ENCODE measurements around the gene PHF21A.
A peak's percentile ranks its signal among the peaks of the same experiment; 100 is the strongest.
"Not testable (repeated sequence)": the region's sequence is repeated elsewhere in the genome, so short reads cannot be mapped to it uniquely, and the experiment has no call there.

PHF21A gene

DNA sequence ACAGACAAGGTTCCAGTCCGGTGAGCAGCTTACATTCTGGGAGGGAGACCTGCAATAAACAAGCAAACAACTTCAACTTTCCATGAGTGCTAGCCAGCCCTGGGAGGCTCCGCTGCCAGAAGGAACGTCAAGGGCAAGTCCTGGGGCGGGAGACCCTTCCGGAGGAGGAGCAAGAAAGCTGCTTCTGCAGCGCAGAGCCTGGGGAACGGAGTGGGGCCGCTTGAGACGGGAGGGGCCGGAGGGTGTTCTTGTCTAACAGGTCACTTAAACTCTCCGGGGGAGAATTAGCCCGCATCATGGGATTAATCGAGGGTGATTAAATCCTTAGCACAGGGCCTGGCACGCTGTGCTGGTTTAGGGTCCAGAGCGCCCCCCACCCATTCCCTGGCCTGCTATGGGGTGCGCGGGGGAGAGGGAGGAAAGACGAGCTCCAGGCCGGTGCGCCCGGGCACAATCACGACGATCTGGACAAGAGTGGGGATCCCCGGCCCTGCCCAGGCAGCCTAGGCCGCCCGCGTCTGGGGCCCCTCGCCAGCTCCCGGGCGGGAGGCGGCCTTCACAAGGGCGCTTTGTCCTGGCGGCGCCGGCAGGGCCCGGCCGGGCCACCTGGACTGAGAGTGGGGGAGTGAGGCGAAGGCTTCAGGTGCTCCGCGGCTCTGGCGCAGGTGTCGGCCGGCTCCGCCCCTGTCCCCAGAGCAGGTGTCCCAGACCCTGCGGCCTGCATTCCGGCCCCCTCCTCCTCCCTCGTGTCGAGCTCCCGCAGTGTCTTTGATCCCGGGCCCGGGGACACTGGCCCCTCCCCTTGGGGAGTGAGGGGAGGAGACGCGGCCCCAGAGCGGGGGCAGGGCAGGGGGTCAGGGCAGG is 199.5 kb downstream of the PHF21A start:
- no peak for DNase-seq (ENCODE audit: low read depth in 3 of 3)

DNA sequence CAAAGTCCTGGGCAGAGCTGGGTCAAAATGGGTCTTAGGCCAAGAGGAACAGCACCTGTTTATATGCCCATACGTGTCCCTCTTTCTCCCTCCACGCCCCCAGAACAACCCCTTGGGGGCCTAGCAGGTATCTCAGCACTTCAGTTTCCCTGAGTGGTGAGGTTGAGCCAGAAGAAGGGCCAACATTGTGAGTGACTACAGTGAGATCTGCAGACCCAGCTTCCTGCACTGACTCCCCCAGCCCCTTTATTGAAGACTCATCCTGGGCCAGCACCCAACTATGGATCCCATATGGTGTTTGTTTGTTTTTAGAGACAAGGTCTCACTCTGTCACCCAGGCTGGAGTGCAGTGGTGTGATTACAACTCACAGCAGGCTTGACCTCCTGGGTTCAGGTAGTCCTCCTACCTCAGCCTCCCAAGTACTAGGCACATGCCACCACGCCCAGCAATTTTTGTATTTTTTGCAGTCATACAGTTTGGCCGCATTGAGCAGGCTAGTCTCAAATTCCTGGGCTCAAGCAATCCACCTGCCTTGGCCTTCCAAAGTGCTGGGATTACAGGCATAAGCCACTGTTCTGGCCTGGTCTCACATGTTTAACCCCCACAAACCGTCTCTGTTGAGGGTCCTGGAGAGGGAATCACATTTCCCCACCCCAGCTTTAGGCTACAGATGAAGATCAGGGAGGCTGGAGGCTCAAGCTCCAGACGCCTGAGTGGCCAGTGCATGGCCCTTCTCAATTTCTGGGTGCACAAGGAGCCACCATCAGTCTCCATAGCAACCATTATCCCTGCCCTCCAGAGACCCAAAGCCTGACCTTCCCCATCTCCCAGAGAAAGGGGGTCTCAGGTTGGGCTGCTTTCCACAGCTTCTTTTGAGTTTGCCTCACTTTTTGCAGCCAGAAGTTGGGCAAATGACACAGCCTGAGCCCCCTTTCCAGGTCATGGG is 200.4 kb downstream of the PHF21A start:
- no peak for DNase-seq (ENCODE audit: low read depth in 3 of 3)

DNA sequence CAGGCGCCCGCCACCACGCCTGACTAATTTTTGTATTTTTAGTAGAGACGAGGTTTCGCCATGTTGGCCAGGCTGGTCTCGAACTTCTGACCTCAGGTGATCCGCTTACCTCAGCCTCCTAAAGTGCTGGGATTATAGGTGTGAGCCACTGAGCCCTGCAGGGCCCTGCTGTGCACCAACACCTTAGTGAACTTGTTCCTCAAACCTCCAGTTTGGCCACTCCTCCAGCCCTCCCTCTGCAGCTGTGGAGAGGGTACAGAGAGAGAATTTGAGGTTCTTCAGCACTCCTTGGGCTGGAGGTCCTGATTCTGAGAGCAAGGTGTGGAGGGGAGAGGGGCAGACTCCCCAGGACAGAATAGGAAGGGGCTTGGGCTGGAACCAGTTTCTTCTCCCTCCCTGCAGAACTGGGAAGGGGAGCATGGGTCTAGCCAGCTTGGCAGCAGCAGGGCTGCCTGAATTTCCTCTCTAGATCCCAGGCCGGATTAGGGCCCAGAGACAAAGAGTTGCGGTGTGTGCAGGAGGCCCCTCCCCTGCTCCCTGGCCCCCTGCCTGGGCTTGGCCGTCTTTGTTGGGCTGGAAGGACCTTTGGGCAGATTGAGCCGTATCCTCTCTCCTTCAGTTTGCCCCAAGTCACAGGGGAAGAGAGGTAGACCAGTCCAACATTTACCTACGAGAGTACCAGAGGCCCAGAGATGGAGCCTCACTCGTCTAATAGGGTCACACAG is 201.3 kb downstream of the PHF21A start:
- DNase-seq (ENCODE audit: low read depth in 3 of 3) = no peak

DNA sequence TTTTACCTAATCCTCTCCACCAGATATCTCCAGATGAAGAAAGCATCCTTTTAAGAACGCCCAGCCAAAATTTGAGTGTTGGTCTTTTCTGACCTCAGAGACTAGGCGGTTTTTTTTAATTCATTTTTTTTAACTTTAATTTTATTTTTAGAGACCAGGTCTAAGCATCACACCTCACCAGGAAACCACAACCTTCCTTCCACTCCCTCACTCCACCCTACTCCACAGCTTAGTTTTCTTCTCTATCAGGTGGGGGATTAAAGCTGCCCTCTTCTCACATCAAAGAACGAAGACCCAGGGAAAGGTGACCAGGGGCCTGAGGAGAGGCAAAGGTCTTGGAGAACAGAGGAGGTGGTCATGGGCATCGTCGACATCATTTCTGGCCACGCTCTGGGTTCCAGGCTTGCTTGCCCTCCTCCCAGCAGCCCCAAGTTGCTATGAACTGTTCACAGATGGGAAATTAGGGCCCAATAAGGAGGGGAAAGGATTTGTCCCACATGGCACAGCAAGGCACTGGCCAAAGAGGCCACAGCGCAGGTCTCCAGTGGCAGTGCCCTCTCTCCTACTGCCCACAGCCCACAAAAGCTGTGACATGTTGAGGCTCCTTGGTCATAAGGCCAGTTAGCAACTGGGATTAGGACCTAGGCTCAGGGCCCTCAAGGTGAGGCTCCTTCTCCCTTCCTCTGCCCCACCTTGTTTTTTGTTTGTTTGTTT is 202.1 kb downstream of the PHF21A start:
- no peak for DNase-seq (ENCODE audit: low read depth in 3 of 3)

DNA sequence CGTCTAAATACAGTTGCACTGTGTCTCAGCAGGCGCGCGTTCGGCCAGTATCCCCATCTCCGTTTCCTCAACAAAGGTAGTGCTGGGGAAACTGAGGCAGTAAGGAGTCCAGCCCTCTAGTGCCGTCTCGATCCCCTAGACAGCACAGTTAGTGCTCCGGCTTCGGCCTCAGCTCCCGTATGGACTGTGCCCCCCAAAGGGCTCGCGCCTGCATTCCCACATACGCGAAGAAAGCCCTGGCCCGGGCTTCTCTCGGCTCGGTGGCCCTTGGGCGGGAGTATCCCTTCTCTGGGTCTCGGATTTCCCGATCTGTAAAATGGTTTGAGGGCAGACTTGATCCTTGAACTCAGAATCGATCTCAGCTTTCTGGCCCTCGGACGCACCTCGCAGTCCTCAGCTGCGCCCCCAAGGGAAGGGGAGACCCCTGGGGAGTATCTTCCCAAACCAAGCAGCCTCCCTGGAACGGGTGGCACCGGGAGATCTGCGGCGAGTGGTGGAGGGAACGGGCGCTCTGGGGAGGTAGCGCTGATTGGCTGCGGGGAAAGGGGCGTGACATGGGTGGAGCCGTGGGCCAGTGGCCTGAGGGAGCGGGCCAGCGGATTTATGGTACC is 202.8 kb downstream of the PHF21A start:
- peak; percentile 29 to 39 (median 29) for DNase-seq (ENCODE audit: low read depth in 3 of 3)

DNA sequence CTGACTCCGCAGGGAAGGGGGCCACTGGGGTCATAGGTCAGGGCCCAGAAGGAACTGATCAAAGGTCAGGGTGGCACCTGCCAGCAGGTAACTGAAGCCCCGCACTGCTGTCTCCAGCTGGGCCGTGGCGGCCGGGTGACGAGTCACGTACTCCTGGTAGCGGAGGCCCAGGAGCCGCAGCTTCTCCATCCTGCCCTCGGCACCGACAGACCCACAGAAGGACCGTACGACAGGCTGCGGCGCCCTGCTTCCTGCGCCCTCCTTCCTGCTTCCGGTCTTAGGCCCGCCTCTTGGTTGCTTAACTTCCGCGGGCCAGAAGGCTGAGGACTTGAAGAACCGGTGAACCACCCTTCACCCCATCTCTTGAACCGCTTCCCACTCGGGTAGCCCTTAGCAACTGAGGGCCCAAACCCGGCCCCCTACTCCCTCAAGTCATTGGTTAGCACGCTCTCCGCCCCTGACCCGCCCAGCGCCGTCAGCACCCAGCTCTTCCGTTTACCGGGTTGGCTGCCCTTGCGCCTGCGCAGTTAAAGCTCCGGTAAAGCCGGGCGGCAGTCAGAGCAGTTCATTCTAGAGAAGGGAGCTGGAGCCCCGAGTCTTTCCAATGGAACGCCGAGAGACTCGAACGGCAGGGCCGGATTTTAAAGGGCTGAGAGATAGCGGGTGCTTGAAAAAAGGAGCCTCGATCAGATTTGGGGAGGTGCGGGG is 203.5 kb downstream of the PHF21A start, which contains the start of gene PEX16:
TSS of gene PEX16 (minus strand) at position 255 of the 708 bp plus-strand sequence. CDS start at position 189, 66 bp downstream.
- peak; percentile 81 to 91 (median 90) for DNase-seq (ENCODE audit: low read depth in 3 of 3)

DNA sequence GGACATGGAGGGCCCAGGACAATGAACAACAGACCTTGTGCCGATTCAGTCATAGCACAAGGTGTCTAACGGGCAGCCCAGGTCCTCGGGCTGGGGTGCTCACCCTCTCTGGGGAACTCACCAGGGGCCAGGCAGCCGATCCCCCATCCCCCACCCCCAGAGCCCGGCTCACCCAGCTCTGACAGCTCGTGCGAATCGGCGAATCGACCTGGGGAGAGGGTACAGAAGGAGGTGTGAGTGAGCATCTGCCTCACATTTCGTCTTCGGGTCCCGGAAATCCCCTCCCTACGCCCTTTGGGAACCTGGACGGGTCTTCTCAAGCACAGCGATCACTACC is 204.0 kb downstream of the PHF21A start:
- no peak for DNase-seq (ENCODE audit: low read depth in 3 of 3)

DNA sequence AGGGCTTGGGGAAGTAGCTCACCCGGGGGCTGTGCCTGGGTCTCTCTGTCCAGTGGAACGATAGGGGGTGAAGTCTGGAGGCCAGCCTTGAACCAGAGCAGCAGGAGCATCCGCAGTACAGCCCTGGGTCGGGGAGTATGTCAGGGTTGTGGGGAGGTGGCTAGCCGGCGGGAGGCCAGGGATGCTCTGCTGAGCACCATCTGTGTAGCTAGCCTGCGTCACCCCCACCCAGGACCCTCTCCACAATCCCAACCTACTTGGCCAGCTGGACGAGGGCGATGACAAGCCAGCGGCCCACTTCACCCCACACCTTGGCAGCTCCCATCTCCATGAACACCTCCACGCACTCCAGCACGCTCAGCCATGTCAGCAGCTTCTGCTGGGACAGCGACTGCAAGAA is 205.8 kb downstream of the PHF21A start:
- no peak for DNase-seq (ENCODE audit: low read depth in 3 of 3)

DNA sequence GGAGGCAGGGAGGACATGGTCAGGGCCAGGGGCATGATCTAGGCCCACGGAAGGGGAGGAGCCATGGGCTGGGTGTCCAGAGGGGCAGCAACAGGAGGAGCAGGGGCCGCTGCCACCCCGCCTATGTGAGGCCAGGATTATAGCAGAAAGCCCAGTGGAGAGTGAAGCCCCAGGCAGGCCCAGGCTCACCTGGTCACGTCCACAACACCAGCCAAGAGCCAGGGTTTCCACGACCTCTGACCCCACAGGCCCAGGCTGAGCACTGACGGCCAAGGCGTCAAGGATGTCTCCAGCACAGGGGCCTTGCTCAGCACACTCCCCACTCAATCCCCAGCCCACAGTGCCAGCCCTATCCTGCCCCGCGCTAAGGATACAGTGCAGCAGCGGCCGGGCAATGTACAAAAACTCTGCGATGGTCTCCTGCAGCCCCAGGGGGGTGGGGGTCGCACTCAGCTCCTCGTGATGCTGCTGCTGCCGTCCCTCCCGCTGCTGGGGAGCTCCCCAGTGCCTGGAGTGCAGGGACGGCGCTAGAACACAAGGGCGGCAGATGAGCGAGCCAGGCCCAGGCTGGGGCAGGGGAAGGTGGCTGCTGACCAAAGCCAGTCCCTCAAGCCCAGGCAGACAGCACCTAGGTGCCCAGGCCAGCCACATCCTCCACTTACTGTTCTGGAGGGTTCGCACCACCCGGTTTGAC is 207.2 kb downstream of the PHF21A start:
- DNase-seq (ENCODE audit: low read depth in 3 of 3) = no peak

DNA sequence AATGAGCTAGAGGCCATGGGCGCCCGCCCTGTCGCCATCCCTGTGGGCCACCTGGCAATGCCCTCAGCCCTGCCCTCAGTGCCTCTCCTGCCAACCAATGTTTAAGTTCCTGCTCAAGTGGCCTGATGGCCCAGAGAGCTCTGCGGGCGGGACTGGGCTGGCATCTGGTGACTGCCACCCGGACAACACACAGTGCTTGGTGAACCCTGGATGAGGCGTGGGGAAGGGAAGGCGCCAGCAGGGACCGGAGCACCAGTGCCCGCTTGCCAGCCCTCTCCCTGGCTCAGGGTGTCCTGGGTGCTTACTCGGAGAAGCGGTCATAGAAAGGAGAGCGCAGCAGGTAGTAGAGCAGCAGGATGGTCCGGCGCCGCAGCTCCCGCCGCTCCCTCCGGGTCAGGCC is 207.7 kb downstream of the PHF21A start:
- no peak for DNase-seq (ENCODE audit: low read depth in 3 of 3)

DNA sequence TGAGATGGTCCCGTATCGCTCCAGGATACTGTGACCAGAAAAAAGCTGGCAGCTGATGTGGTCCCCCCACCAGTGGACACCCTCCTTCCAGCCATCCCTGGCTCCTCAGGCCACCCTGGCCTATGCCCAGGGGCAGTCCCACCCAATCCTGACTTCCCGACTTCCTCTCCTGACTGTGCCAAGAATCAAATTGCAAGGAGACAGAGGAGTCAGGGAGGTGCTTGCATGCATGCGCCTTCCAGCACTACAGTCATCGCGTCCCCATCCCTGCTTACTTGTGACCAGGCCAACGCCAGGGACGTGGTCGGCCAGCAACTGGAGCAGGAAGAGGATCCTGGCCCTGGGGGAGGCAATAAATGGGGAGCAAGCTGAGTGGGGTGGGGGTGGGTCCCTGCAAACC is 210.6 kb downstream of the PHF21A start:
- no peak for DNase-seq (ENCODE audit: low read depth in 3 of 3)

DNA sequence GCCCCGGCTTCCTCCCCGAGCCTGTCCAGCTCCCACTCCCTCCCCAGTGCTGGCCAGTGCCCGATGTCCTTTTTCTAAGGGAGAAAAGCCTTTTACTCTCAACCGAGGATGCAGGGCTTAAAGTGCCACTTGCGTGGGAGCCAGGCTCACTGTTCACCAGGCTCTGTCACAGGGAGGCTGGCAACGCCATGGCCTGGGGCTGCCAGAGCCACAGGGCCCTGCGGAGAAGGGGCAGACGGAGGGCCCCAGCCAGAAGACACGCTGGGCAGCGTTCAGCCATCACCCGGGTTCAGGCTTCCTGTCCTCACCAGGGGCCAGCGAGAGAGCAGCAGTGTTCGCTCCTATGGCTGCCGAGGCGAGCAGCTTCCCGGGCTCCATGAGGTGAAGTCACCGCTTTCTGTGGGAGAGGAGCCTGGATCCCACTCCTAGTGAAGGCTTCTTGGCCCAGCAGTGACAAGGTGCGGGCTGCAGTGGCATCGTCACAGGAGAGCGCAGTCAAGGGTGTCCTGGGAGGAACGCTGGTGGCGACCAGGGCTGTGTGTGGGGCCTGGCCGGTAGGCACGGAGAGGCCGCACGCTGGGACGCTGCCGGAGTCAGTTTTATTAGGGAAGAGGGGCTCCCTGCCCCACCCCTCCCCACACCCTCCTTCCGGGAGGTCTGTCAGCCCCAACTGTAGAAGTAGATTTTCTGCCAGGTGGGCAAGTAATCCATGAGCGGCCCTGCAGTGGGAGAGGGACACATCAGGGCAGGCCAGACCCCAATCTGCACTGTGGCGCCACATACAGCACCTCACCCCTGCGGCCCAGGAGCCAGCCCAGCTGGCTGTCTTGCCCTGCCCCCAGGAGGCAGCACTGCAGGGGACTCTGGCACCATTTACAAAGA is 211.4 kb downstream of the PHF21A start:
- no peak for DNase-seq (ENCODE audit: low read depth in 3 of 3)

DNA sequence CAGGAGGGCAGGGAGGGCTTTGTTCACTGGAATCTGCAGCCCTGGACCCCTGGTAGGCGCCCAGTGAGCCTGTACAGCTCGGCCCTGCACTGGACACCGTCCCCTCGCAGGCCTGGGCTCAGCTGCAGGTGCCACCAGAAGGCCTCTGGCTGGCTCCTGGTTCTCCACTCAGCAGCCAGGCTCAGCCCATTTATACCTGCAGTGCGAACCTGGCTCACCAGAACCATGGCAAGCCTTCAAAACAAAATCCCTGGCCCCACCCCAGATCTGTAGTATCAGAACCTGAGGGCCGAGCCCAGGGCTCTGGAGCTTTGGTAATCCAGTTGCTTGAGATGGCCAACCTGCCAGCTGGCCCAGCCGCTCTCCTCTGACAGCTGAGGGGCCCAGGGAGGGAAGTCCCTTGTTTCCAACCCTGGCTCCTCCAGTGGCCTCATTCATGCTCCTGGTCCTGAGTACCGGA is 213.3 kb downstream of the PHF21A start:
- DNase-seq (ENCODE audit: low read depth in 3 of 3) = no peak

DNA sequence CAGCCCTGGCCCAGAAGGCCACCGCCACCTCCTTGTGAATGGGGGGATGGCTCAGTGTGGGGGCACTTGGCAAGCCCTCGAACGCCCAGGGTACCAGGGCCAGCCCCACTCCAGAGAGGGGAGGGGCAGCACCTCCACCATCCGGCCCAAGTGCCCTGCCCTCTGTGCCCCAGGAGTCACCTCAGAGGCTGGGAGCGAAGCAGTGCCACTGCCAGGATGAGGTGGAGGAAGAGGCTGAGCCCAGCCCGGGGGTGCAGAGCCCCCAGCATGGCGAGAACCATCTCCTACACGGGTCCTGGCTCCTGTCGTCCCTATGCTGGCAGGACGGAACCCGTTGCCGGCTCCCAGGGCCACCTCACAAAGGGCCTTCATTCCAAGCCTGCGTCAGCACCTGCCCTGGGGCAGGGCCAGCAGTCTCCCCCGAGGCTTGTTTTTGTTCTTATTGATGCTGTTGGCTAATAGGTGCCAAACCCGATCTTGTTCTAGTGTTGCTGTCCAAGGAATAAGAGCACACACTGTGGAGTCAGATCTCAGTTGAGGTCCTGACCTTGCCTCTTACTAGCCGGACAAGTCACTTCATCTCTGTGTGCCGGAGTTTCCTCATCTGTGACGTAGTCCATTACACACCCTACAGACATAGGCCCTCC is 214.2 kb downstream of the PHF21A start, which contains the start of gene FREY1:
TSS of gene FREY1 (minus strand) at position 307 of the 647 bp plus-strand sequence. CDS start at position 281, 26 bp downstream.
- DNase-seq (ENCODE audit: low read depth in 3 of 3) = no peak

DNA sequence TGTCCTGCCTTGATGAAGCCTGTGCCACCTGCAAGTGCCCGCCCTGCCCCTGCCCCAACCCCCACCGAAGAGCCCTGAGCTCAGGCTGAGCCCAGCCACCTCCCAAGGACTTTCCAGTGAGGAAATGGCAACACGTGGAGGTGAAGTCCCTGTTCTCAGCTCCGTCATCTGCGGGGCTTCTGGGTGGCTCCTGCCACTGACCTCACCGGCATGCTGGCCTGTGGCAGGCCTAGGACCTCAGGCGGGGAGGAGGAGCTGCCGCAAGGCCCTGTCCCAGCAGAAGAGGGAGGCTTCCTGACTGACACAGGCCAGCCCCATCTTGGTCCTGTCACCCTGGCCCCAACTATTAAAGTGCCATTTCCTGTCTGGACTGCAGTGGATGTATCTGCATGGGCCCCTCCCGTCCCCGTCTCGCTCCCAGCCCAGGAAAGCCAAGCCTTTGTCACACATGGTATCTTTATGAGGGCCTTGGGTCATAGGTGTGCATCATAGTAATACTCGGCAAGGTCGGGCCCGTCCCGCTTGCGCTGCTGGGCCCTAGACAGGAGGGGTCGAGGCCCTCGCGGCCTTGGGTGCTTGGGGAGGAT is 215.1 kb downstream of the PHF21A start:
- no peak for DNase-seq (ENCODE audit: low read depth in 3 of 3)

DNA sequence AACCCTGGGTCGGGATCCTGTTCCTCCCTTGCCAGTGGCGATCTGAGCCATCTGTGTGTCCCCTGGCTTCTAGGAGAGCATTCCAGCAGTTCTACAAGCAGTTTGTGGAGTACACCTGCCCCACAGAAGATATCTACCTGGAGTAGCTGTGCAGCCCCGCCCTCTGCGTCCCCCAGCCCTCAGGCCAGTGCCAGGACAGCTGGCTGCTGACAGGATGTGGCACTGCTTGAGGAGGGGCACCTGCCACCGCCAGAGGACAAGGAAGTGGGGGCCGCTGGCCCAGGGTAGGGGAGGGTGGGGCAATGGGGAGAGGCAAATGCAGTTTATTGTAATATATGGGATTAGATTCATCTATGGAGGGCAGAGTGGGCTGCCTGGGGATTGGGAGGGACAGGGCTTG is 215.7 kb downstream of the PHF21A start:
- not testable (repeated sequence) for DNase-seq (ENCODE audit: low read depth in 3 of 3)

DNA sequence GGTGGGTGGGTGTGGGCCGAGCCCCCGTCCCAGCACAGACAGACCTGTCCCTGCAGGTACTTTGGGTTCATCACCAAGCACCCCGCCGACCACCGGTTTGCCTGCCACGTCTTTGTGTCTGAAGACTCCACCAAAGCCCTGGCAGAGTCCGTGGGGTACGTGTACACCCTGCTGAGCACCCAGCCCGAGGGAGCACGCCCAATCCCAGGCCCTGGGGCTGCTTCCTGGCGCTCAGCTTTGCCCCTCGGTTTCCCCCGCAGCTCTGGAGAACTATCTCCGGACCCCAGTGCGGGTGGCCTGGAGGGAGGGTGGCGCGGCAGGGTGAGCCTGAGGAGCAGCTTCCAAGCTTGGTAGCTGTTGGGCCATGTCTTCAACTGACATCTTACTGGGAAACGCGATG is 216.2 kb downstream of the PHF21A start:
- no peak for DNase-seq (ENCODE audit: low read depth in 3 of 3)
